ENCODE measurements around the gene CAMTA1. TPM values are rescaled to one million over a fixed set of nuclear protein-coding genes. Genes with fewer than 3 reads are reported as not detected.

The CAMTA1 gene
- polyA plus RNA-seq, 3 donors from 2014 or later, result 52.7 to 89.0 (median 71.0) TPM

DNA sequence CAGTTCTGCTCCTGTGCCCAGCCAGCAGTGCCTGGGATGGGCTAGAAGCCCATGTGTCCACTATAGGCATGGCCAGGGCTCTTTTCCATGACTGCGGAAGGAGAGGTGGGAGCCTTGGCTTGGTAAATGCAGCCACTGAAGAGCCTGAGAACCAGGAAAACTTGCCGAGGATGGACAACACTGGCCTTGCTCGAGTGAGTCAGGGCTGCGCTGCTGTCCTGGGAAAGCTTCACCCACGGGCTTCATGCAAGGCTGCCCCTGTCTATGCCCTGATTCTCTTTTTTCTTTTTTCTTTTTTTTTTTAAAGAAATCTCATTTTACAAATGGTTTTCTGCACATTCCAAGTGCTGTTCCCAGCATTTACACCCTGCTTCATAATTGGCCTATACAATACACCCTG is 156.5 kb downstream of the CAMTA1 start:
- Mint-ChIP-seq H3K27me3 (ENCODE audit: low read depth in 3 of 3) (peaks cover 0 to 2% (median 0%) of the 10 kb centered on the region in 3 donors), H3K36me3 (no peaks in the 10 kb centered on the region), H3K27ac (no peak overlapping the region), H3K9me3 (no peaks in the 10 kb centered on the region), H3K4me1 (no peaks in the 10 kb centered on the region), H3K4me3 (no peak overlapping the region)
- DNase-seq, result no peak

- no peaks in the 10 kb centered on the region for H3K9me3 Mint-ChIP-seq
- H3K4me3 Mint-ChIP-seq, result no peak overlapping the region
- no peaks in the 10 kb centered on the region for H3K36me3 Mint-ChIP-seq
- no peak overlapping the region for H3K27ac Mint-ChIP-seq
- peaks cover 0 to 2% (median 2%) of the 10 kb centered on the region in 3 donors for H3K27me3 Mint-ChIP-seq (ENCODE audit: low read depth in 3 of 3)
- no peaks in the 10 kb centered on the region for H3K4me1 Mint-ChIP-seq
- no peak for DNase-seq
These were observed 157.7 kb downstream of the CAMTA1 start for GRCh38 chr1:6942990-6943389.

- no peak overlapping the region for H3K27ac Mint-ChIP-seq
- H3K4me1 Mint-ChIP-seq, result no peaks in the 10 kb centered on the region
- H3K27me3 Mint-ChIP-seq (ENCODE audit: low read depth in 3 of 3), result peaks cover 0 to 9% (median 0%) of the 10 kb centered on the region in 3 donors
- no peaks in the 10 kb centered on the region for H3K36me3 Mint-ChIP-seq
- H3K4me3 Mint-ChIP-seq, result no peak overlapping the region
- no peak for DNase-seq
- H3K9me3 Mint-ChIP-seq, result no peaks in the 10 kb centered on the region
These were observed 159.2 kb downstream of the CAMTA1 start for GRCh38 chr1:6944434-6944833.

- Mint-ChIP-seq H3K9me3 (no peaks in the 10 kb centered on the region), H3K4me3 (no peak overlapping the region), H3K27ac (no peak overlapping the region), H3K36me3 (no peaks in the 10 kb centered on the region), H3K4me1 (no peaks in the 10 kb centered on the region), H3K27me3 (ENCODE audit: low read depth in 3 of 3) (peaks cover 0 to 9% (median 1%) of the 10 kb centered on the region in 3 donors)
- no peak for DNase-seq
These were observed 162.7 kb downstream of the CAMTA1 start for GRCh38 chr1:6947952-6948351.

DNA sequence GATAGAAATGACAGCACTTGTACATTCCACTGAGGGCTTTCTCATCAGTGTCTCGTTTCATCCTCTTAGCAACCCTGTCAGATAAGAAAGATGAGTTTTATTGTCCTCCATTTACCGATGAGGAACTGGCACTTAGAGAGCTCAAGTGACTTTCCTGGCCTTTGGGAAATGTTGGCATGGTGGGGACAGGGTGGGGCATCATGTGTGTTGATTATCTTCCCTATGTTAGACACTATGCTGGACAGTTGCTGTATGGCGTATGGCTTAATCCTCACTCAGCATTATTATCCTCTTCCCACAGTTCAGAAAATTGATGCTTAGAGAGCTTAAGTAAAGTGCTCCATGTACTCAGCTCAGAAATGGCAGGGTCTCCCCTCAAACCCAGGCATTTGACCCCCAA is 163.2 kb downstream of the CAMTA1 start:
- Mint-ChIP-seq H3K36me3 (no peaks in the 10 kb centered on the region), H3K4me3 (no peak overlapping the region), H3K27ac (no peak overlapping the region), H3K4me1 (no peaks in the 10 kb centered on the region), H3K9me3 (no peaks in the 10 kb centered on the region), H3K27me3 (ENCODE audit: low read depth in 3 of 3) (peaks cover 0 to 9% (median 1%) of the 10 kb centered on the region in 3 donors)
- no peak for DNase-seq

GRCh38 chr1:6948861-6949260 is 163.6 kb downstream of the CAMTA1 start:
- no peak overlapping the region for H3K27ac Mint-ChIP-seq
- no peaks in the 10 kb centered on the region for H3K36me3 Mint-ChIP-seq
- peaks cover 0 to 9% (median 1%) of the 10 kb centered on the region in 3 donors for H3K27me3 Mint-ChIP-seq (ENCODE audit: low read depth in 3 of 3)
- H3K9me3 Mint-ChIP-seq, result no peaks in the 10 kb centered on the region
- no peak for DNase-seq
- no peak overlapping the region for H3K4me3 Mint-ChIP-seq
- no peaks in the 10 kb centered on the region for H3K4me1 Mint-ChIP-seq

DNA sequence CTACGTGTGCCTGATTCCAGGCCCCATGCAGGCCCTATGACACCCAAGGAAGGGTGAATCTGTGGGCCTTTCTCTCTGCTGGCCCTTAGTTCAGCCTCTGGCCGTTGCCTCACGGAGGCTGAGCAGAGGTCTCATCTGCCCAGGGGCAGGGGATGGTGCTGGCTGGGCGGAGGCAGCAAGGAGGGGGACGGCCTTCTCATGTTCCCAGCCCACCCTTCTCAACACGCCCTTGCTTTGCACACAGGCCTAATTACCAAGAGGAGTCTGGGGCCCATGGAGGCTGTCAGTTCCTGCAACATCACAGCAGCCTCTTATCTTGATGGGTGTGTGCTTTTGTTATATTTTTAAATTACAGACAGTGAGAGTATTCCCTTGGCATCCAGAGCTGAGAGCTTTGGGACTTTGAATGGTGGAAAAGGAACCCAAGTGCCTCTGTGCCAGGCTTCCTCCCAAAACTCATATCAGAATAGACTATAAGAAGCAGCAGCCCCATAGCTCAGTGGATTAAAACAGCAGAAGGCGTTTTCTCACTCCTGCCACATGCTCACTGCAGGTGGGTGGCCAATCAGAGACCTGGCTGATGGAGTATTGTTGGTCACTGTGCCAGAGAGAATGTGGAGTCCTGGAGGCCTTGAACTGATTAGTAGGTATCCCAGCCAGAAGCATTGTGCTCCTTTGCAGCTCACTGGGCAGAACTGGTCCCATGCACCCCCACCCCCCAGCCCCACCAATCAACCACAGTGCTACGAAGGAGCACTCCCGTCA is 164.9 kb downstream of the CAMTA1 start:
- H3K27me3 Mint-ChIP-seq (ENCODE audit: low read depth in 3 of 3), result peaks cover 1 to 9% (median 1%) of the 10 kb centered on the region in 3 donors
- H3K4me3 Mint-ChIP-seq, result no peak overlapping the region
- no peaks in the 10 kb centered on the region for H3K4me1 Mint-ChIP-seq
- H3K27ac Mint-ChIP-seq, result no peak overlapping the region
- H3K36me3 Mint-ChIP-seq, result no peaks in the 10 kb centered on the region
- DNase-seq, result no peak
- no peaks in the 10 kb centered on the region for H3K9me3 Mint-ChIP-seq

- no peak overlapping the region for H3K4me3 Mint-ChIP-seq
- peaks cover 1 to 9% (median 4%) of the 10 kb centered on the region in 3 donors for H3K27me3 Mint-ChIP-seq (ENCODE audit: low read depth in 3 of 3)
- no peaks in the 10 kb centered on the region for H3K4me1 Mint-ChIP-seq
- H3K9me3 Mint-ChIP-seq, result no peaks in the 10 kb centered on the region
- no peak for DNase-seq
- H3K27ac Mint-ChIP-seq, result no peak overlapping the region
- no peaks in the 10 kb centered on the region for H3K36me3 Mint-ChIP-seq
These were observed 166.3 kb downstream of the CAMTA1 start for GRCh38 chr1:6951536-6951935.

DNA sequence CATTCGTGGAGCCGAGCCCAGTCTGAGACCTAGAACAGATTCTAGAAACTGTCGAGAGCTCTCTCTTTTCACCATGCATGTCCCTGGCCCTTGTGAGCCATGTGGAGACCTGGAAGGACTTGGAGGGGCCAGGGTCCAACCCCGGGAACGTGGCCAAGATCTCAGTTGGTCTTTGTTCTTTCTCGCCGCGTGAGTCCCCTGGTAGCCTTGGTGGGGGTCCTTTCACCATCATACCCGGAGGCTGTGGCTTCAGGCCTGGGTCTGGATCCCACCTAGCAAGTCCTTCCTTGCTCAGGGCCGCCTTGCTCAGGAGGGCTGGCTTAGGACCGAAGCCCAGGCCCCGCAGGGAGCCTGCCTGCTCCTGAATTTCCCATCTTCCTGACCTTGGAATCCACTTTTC is 168.0 kb downstream of the CAMTA1 start:
- Mint-ChIP-seq H3K9me3 (no peaks in the 10 kb centered on the region), H3K27ac (no peak overlapping the region), H3K4me3 (no peak overlapping the region), H3K27me3 (ENCODE audit: low read depth in 3 of 3) (peaks cover 1 to 7% (median 4%) of the 10 kb centered on the region in 3 donors), H3K4me1 (no peaks in the 10 kb centered on the region), H3K36me3 (no peaks in the 10 kb centered on the region)
- DNase-seq, result no peak

GRCh38 chr1:6953907-6954364 is 168.7 kb downstream of the CAMTA1 start:
- no peak for DNase-seq
- no peaks in the 10 kb centered on the region for H3K4me1 Mint-ChIP-seq
- no peaks in the 10 kb centered on the region for H3K36me3 Mint-ChIP-seq
- H3K27ac Mint-ChIP-seq, result no peak overlapping the region
- H3K9me3 Mint-ChIP-seq, result no peaks in the 10 kb centered on the region
- H3K27me3 Mint-ChIP-seq (ENCODE audit: low read depth in 3 of 3), result peaks cover 1 to 4% (median 2%) of the 10 kb centered on the region in 3 donors
- H3K4me3 Mint-ChIP-seq, result no peak overlapping the region

- no peak for DNase-seq
- Mint-ChIP-seq H3K9me3 (no peaks in the 10 kb centered on the region), H3K36me3 (no peaks in the 10 kb centered on the region), H3K4me1 (no peaks in the 10 kb centered on the region), H3K4me3 (no peak overlapping the region), H3K27ac (no peak overlapping the region), H3K27me3 (ENCODE audit: low read depth in 3 of 3) (peaks cover 1 to 4% (median 2%) of the 10 kb centered on the region in 3 donors)
These were observed 169.3 kb downstream of the CAMTA1 start for GRCh38 chr1:6954591-6954990.

- Mint-ChIP-seq H3K27ac (no peak overlapping the region), H3K4me1 (no peaks in the 10 kb centered on the region), H3K27me3 (ENCODE audit: low read depth in 3 of 3) (peaks cover 1 to 8% (median 2%) of the 10 kb centered on the region in 3 donors), H3K9me3 (no peaks in the 10 kb centered on the region), H3K36me3 (no peaks in the 10 kb centered on the region), H3K4me3 (no peak overlapping the region)
- DNase-seq, result no peak
These were observed 170.3 kb downstream of the CAMTA1 start for GRCh38 chr1:6955357-6956094.

DNA sequence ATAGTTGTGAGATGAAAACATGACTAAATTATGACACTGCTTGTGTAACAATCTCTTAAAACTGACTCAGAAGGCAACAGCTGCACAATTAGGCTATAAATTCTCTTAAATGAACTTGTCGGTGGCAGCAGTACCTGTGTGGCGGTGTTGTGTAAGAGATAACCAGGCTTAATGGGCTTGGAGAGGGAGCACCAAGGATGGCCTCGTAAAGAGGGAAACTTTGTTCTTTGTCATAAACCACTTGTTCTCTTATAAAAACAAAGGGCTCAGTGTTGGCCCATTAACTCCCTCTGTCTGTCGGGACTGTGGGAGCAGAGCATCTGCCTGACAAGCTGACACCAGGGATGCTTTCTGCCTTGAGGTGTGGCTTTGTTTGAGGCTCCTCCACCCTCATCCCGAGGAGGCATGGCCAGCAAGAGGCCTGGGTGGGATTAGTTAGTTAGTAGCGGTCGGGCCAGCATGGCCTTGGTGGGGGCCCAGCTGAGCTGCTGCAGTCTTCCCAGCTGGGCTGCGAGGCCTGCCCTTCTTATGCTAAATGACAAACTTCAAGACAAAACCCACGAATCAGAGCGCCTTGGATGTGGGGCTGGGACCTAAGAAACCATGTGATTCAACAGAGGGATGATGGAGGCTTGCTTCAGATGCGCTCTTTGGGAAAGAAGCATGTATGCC is 171.4 kb downstream of the CAMTA1 start:
- peaks cover 0 to 4% of the 10 kb centered on the region in 2 donors for H3K4me1 Mint-ChIP-seq
- no peak for DNase-seq
- no peaks in the 10 kb centered on the region for H3K9me3 Mint-ChIP-seq
- H3K36me3 Mint-ChIP-seq, result no peaks in the 10 kb centered on the region
- no peak overlapping the region for H3K27ac Mint-ChIP-seq
- no peak overlapping the region for H3K4me3 Mint-ChIP-seq
- H3K27me3 Mint-ChIP-seq (ENCODE audit: low read depth in 3 of 3), result peaks cover 1 to 13% (median 6%) of the 10 kb centered on the region in 3 donors

GRCh38 chr1:6957341-6957740 is 172.1 kb downstream of the CAMTA1 start:
- H3K4me1 Mint-ChIP-seq, result peaks cover 2 to 4% of the 10 kb centered on the region in 2 donors
- H3K9me3 Mint-ChIP-seq, result no peaks in the 10 kb centered on the region
- no peak overlapping the region for H3K4me3 Mint-ChIP-seq
- peaks cover 1 to 12% (median 7%) of the 10 kb centered on the region in 3 donors for H3K27me3 Mint-ChIP-seq (ENCODE audit: low read depth in 3 of 3)
- H3K36me3 Mint-ChIP-seq, result no peaks in the 10 kb centered on the region
- no peak for DNase-seq
- no peak overlapping the region for H3K27ac Mint-ChIP-seq

Data from immature natural killer cell (primary cell).